ENCODE measurements around the gene HCRT. TPM values are rescaled to one million over a fixed set of nuclear protein-coding genes. Genes with fewer than 3 reads are reported as not detected.
A peak's percentile ranks its signal among the peaks of the same experiment; 100 is the strongest.

Gene HCRT
- total RNA-seq, 2 experiments from 2014 or later: not detected

- Mint-ChIP-seq H3K9me3 (ENCODE audit: low read depth) (no peaks in the 10 kb centered on the region), H3K4me3 (no peak overlapping the region), H3K4me1 (peaks cover 41% of the 10 kb centered on the region), H3K27me3 (peaks cover 10% of the 10 kb centered on the region), H3K36me3 (ENCODE audit: low read depth) (peaks cover 3% of the 10 kb centered on the region), H3K27ac (no peak overlapping the region)
- ChIA-PET POLR2A (interaction anchor here (1.2 kb wide), 1 partner anchor 213 kb away, joined by 4 read pairs; no protein-coding TSS in a partner anchor), CTCF (interaction anchor here (0.5 to 1.0 kb wide), 4 partner anchors 53 to 215 kb away, joined by 3 to 4 read pairs (median 3); no protein-coding TSS in a partner anchor)
- DNase-seq: peak; percentile 39
- intact Hi-C loops (cut with DNase I, micrococcal nuclease): no loop called here
- ATAC-seq: no peak
These were observed 6.4 kb downstream of the HCRT start for GRCh38 chr17:42178817-42179216.

- DNase-seq (no peak), ATAC-seq (no peak)
- ChIA-PET CTCF (interaction anchor here (0.6 kb wide), 2 partner anchors 138 to 761 kb away, joined by 3 read pairs; no protein-coding TSS in a partner anchor), POLR2A (no interaction called here)
- H3K36me3 Mint-ChIP-seq (ENCODE audit: low read depth): peaks cover 3% of the 10 kb centered on the region
- H3K27me3 Mint-ChIP-seq: peaks cover 10% of the 10 kb centered on the region
- no peak overlapping the region for H3K4me3 Mint-ChIP-seq
- H3K4me1 Mint-ChIP-seq: peaks cover 31% of the 10 kb centered on the region
- no peaks in the 10 kb centered on the region for H3K9me3 Mint-ChIP-seq (ENCODE audit: low read depth)
- intact Hi-C loops (cut with DNase I, micrococcal nuclease): no loop called here
- no peak overlapping the region for H3K27ac Mint-ChIP-seq
These were observed 7.6 kb downstream of the HCRT start for GRCh38 chr17:42177684-42178083.

- Mint-ChIP-seq H3K27ac (no peak overlapping the region), H3K27me3 (peaks cover 3% of the 10 kb centered on the region), H3K36me3 (ENCODE audit: low read depth) (peaks cover 3% of the 10 kb centered on the region), H3K4me1 (peaks cover 6% of the 10 kb centered on the region), H3K4me3 (no peak overlapping the region), H3K9me3 (ENCODE audit: low read depth) (no peaks in the 10 kb centered on the region)
- CTCF ChIA-PET: interaction anchor here (0.6 kb wide), 2 partner anchors 215 to 558 kb away, joined by 3 to 4 read pairs; no protein-coding TSS in a partner anchor
- POLR2A ChIA-PET: no interaction called here
- intact Hi-C loops (cut with DNase I, micrococcal nuclease): no loop called here
- no peak for ATAC-seq
- no peak for DNase-seq
These were observed 11.0 kb downstream of the HCRT start for GRCh38 chr17:42174126-42174783.

- CTCF ChIA-PET: no interaction called here
- no peak overlapping the region for H3K27ac Mint-ChIP-seq
- no peaks in the 10 kb centered on the region for H3K4me1 Mint-ChIP-seq
- intact Hi-C loops (cut with DNase I, micrococcal nuclease): no loop called here
- ATAC-seq (no peak), DNase-seq (no peak)
- H3K27me3 Mint-ChIP-seq: no peaks in the 10 kb centered on the region
- H3K9me3 Mint-ChIP-seq (ENCODE audit: low read depth): no peaks in the 10 kb centered on the region
- POLR2A ChIA-PET: interaction anchor here (0.6 kb wide), 1 partner anchor 312 kb away, joined by 5 read pairs; no protein-coding TSS in a partner anchor
- no peaks in the 10 kb centered on the region for H3K36me3 Mint-ChIP-seq (ENCODE audit: low read depth)
- no peak overlapping the region for H3K4me3 Mint-ChIP-seq
These were observed 13.4 kb downstream of the HCRT start for GRCh38 chr17:42171831-42172230.

DNA sequence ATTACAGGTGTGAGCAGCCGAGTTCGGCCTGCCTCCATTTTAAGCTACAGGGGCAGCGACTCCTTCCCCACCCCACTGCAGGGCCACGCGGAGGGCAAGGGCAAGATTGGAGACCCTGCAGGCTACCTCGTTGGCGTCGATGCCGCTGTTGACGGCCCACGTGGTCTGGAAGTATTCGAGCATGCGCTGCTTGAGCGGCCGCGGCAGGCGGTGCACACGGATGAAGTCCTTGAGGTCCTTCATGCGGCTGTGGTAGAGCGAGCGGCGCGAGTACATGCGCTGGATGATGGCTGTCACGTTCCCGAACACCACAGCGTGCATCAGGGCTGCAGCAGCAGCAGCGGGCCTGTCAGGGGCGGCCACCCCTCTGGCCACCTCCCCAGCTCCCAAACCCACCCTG is 15.9 kb downstream of the HCRT start:
- ATAC-seq: no peak
- Mint-ChIP-seq H3K4me3 (no peak overlapping the region), H3K4me1 (no peaks in the 10 kb centered on the region), H3K36me3 (ENCODE audit: low read depth) (no peaks in the 10 kb centered on the region), H3K27ac (no peak overlapping the region), H3K27me3 (no peaks in the 10 kb centered on the region), H3K9me3 (ENCODE audit: low read depth) (no peaks in the 10 kb centered on the region)
- DNase-seq: no peak
- ChIA-PET CTCF (interaction anchor here (0.7 kb wide), 1 partner anchor 14 kb away, joined by 4 read pairs; no protein-coding TSS in a partner anchor), POLR2A (no interaction called here)
- intact Hi-C loops (cut with DNase I, micrococcal nuclease): no loop called here

GRCh38 chr17:42167807-42168206 is 17.4 kb downstream of the HCRT start:
- DNase-seq: no peak
- H3K27ac Mint-ChIP-seq: no peak overlapping the region
- H3K36me3 Mint-ChIP-seq (ENCODE audit: low read depth): no peaks in the 10 kb centered on the region
- ATAC-seq: no peak
- H3K9me3 Mint-ChIP-seq (ENCODE audit: low read depth): no peaks in the 10 kb centered on the region
- ChIA-PET CTCF (interaction anchor here (0.6 kb wide), 1 partner anchor 13 kb away, joined by 3 read pairs; the partner anchor contains the start of gene KCNH4), POLR2A (no interaction called here)
- H3K27me3 Mint-ChIP-seq: no peaks in the 10 kb centered on the region
- H3K4me3 Mint-ChIP-seq: no peak overlapping the region
- intact Hi-C loops (cut with DNase I, micrococcal nuclease): no loop called here
- H3K4me1 Mint-ChIP-seq: no peaks in the 10 kb centered on the region

DNA sequence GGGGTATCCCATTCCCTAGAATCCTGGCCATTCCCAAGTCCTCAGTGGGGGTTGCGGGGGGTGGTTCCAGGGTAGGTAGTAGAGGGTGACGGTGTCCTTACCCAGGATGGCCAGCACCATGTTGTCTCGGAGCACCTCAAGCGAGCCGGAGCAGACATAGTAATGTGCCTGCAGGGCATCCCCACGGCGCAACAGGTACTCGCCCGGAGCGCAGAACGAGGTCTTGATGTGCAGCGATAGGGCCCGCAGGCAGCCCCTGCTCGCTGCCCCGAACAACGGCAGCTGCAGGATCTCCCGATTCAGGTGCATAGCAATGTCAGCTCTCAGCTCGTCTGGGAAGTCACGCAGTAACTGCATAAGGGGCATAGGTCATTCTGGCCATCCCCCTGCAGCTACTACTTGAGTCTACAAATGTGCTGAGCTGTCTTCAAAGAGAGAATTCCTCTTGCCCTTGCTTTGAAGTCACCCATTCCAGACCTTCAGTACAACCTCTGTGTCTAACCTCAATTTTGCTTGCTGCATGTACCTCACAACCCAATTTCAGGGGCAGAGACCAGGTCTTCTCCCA is 19.0 kb downstream of the HCRT start:
- no peaks in the 10 kb centered on the region for H3K36me3 Mint-ChIP-seq (ENCODE audit: low read depth)
- no peak for DNase-seq
- H3K27ac Mint-ChIP-seq: no peak overlapping the region
- CTCF ChIA-PET: interaction anchor here (0.5 to 1.2 kb wide), 3 partner anchors 31 to 176 kb away, joined by 3 to 4 read pairs (median 3); no protein-coding TSS in a partner anchor
- no peaks in the 10 kb centered on the region for H3K9me3 Mint-ChIP-seq (ENCODE audit: low read depth)
- intact Hi-C loops (cut with DNase I, micrococcal nuclease): no loop called here
- H3K4me1 Mint-ChIP-seq: no peaks in the 10 kb centered on the region
- POLR2A ChIA-PET: no interaction called here
- no peak for ATAC-seq
- H3K27me3 Mint-ChIP-seq: no peaks in the 10 kb centered on the region
- no peak overlapping the region for H3K4me3 Mint-ChIP-seq

DNA sequence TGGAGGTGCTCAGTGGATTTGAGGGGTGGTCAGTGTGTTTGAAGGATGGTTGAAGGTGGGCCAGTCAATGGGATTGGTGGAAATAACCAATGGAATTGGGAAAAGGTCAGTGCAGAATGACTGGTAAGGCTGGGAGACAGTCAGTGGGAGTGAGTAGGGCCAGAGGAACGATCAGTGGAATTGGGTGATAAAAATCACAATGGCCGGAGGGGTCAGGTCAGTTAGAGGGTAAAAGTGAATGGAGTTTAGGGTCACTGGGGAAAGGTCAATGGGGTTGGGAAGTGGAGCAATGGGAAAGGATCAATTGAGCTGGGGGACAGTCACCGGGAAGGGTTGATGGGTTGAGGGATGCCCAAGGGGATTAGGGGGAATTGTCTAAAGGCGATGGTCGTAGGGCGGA is 19.5 kb downstream of the HCRT start:
- H3K4me3 Mint-ChIP-seq: no peak overlapping the region
- POLR2A ChIA-PET: no interaction called here
- no peak overlapping the region for H3K27ac Mint-ChIP-seq

GRCh38 chr17:42163696-42164407 is 21.4 kb downstream of the HCRT start:
- CTCF ChIA-PET: interaction anchor here (0.6 to 1.4 kb wide), 4 partner anchors 11 to 347 kb away, joined by 3 to 4 read pairs (median 4); no protein-coding TSS in a partner anchor
- H3K27me3 Mint-ChIP-seq: no peaks in the 10 kb centered on the region
- no peaks in the 10 kb centered on the region for H3K9me3 Mint-ChIP-seq (ENCODE audit: low read depth)
- DNase-seq: no peak
- no peaks in the 10 kb centered on the region for H3K36me3 Mint-ChIP-seq (ENCODE audit: low read depth)
- ATAC-seq: no peak
- no peak overlapping the region for H3K4me3 Mint-ChIP-seq
- no peak overlapping the region for H3K27ac Mint-ChIP-seq
- POLR2A ChIA-PET: no interaction called here
- intact Hi-C loops (cut with DNase I, micrococcal nuclease): no loop called here
- H3K4me1 Mint-ChIP-seq: no peaks in the 10 kb centered on the region

More for the DNA sequence above, 19.5 kb downstream of the HCRT start:
- no peaks in the 10 kb centered on the region for H3K9me3 Mint-ChIP-seq (ENCODE audit: low read depth)
- H3K4me1 Mint-ChIP-seq: no peaks in the 10 kb centered on the region
- no peaks in the 10 kb centered on the region for H3K27me3 Mint-ChIP-seq
- DNase-seq: no peak
- intact Hi-C loops (cut with DNase I, micrococcal nuclease): no loop called here
- no peaks in the 10 kb centered on the region for H3K36me3 Mint-ChIP-seq (ENCODE audit: low read depth)
- no peak for ATAC-seq
- CTCF ChIA-PET: interaction anchor here (0.5 to 1.2 kb wide), 4 partner anchors 31 to 207 kb away, joined by 3 to 4 read pairs (median 3); no protein-coding TSS in a partner anchor

DNA sequence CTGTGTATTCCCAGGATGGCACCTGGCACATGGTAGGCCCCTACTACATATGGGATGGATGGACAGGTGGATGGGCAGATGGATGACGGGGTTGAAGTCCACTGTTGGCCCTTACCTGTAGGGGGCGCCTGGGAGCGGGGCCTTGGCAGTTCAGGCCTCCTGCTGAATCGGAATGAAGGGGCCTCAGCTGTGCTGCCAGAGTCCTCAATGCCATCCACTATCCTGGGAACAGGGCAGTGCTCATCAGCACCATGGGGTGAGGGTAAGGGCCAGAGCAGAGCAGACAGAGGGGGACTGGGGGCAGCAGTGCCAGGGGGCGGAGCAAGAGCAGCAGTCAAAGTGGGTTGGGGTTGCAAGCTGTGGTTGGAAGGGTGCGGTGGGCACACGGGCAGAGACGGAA is 22.1 kb downstream of the HCRT start:
- no peak overlapping the region for H3K4me3 Mint-ChIP-seq
- no peak overlapping the region for H3K27ac Mint-ChIP-seq
- H3K36me3 Mint-ChIP-seq (ENCODE audit: low read depth): no peaks in the 10 kb centered on the region
- intact Hi-C loops (cut with DNase I, micrococcal nuclease): no loop called here
- ATAC-seq (peak; percentile 60), DNase-seq (peak; percentile 80)
- no peaks in the 10 kb centered on the region for H3K9me3 Mint-ChIP-seq (ENCODE audit: low read depth)
- CTCF ChIA-PET: interaction anchor here (0.6 to 1.4 kb wide), 4 partner anchors 10 to 348 kb away, joined by 3 to 4 read pairs (median 4); no protein-coding TSS in a partner anchor
- POLR2A ChIA-PET: no interaction called here
- no peaks in the 10 kb centered on the region for H3K4me1 Mint-ChIP-seq
- H3K27me3 Mint-ChIP-seq: no peaks in the 10 kb centered on the region

DNA sequence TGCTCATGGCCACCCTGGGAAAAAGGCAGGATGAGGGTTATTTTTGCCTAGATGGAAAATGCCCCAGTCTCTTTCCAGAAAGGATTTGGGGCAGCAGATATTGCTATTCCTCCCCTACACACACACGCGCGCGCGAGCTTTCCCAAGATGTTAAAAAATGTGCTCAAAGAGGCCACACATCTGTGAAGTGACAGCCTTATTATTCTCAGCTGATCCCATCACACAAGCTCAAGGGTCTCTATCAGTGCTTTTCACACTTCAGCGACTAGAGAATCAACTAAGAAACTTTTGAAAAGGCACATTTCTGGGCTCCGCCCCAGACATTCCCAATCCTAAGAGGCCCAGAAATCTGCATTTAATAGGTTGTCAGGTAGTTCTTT is 24.7 kb downstream of the HCRT start:
- ChIA-PET CTCF (interaction anchor here (0.6 kb wide), 1 partner anchor 24 kb away, joined by 3 read pairs; no protein-coding TSS in a partner anchor), POLR2A (no interaction called here)
- no peak overlapping the region for H3K4me3 Mint-ChIP-seq
- H3K27ac Mint-ChIP-seq: no peak overlapping the region
- ATAC-seq (no peak), DNase-seq (no peak)
- intact Hi-C loops (cut with DNase I, micrococcal nuclease): no loop called here
- peaks cover 5% of the 10 kb centered on the region for H3K4me1 Mint-ChIP-seq
- H3K36me3 Mint-ChIP-seq (ENCODE audit: low read depth): no peaks in the 10 kb centered on the region
- H3K27me3 Mint-ChIP-seq: no peaks in the 10 kb centered on the region
- no peaks in the 10 kb centered on the region for H3K9me3 Mint-ChIP-seq (ENCODE audit: low read depth)

Measured in activated CD4-positive, alpha-beta T cell treated with anti-CD3 and anti-CD28 coated beads for 36 hours (primary cell).